Neural cell (in vitro differentiated cells): ENCODE measurements around the gene TOGARAM2.

ENCODE experiments used
- CTCF ChIP-seq: fragments of 450-650 bp; IDR thresholded peaks from 2 replicates; pipeline ENCODE4 v1.5.1; 2014; ENCODE audit warnings: antibody characterized with exemption, mild to moderate bottlenecking, moderate library complexity; ENCODE audit not compliant: poor library complexity, severe bottlenecking
- MXI1 ChIP-seq: fragments of 450-650 bp; conservative IDR thresholded peaks from 2 replicates; pipeline ENCODE4 v1.6.1; 2014; ENCODE audit warnings: antibody characterized with exemption, mild to moderate bottlenecking; ENCODE audit not compliant: poor library complexity, severe bottlenecking
- POLR2AphosphoS5 ChIP-seq: IDR thresholded peaks from 2 replicates; pipeline ENCODE4 v1.6.1; 2012
- RAD21 ChIP-seq: fragments of 450-650 bp; conservative IDR thresholded peaks from 2 replicates; pipeline ENCODE4 v1.6.1; 2014; ENCODE audit warnings: antibody characterized with exemption, mild to moderate bottlenecking, moderate library complexity
- TAF1 ChIP-seq: IDR thresholded peaks from 2 replicates; pipeline ENCODE4 v1.6.1; 2012; ENCODE audit warnings: low read depth
- TF ChIP-seq, protein P1 (sequence below): IDR thresholded peaks from 2 replicates; pipeline ENCODE4 v1.6.1; 2012; ENCODE audit warnings: borderline replicate concordance

GRCh38 chr2:29052807-29053206 lies 71.7 kb downstream of the TOGARAM2 start:
- no peak for TF ChIP-seq RAD21
- TF ChIP-seq, protein P1, sequence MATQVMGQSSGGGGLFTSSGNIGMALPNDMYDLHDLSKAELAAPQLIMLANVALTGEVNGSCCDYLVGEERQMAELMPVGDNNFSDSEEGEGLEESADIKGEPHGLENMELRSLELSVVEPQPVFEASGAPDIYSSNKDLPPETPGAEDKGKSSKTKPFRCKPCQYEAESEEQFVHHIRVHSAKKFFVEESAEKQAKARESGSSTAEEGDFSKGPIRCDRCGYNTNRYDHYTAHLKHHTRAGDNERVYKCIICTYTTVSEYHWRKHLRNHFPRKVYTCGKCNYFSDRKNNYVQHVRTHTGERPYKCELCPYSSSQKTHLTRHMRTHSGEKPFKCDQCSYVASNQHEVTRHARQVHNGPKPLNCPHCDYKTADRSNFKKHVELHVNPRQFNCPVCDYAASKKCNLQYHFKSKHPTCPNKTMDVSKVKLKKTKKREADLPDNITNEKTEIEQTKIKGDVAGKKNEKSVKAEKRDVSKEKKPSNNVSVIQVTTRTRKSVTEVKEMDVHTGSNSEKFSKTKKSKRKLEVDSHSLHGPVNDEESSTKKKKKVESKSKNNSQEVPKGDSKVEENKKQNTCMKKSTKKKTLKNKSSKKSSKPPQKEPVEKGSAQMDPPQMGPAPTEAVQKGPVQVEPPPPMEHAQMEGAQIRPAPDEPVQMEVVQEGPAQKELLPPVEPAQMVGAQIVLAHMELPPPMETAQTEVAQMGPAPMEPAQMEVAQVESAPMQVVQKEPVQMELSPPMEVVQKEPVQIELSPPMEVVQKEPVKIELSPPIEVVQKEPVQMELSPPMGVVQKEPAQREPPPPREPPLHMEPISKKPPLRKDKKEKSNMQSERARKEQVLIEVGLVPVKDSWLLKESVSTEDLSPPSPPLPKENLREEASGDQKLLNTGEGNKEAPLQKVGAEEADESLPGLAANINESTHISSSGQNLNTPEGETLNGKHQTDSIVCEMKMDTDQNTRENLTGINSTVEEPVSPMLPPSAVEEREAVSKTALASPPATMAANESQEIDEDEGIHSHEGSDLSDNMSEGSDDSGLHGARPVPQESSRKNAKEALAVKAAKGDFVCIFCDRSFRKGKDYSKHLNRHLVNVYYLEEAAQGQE: no peak
- TF ChIP-seq POLR2AphosphoS5: no peak
- no peak for TF ChIP-seq MXI1
- no peak for TF ChIP-seq CTCF
- TF ChIP-seq TAF1: no peak
